Thyroid gland (tissue), 4 donors: Measurements from ENCODE around the gene CUEDC2. TPM values are rescaled to one million over a fixed set of nuclear protein-coding genes. Genes with fewer than 3 reads are reported as not detected.

Experiments used
- DNase-seq, 2 donors: peaks; one replicate each; pipeline ENCODE4 v3.0.0-alpha.2; 2019
- H3K27ac ChIP-seq, 3 donors: fragments of 200-600 bp; sonication (generic); 1 replicate in 2 of 3; 2 replicates in 1 of 3; pipeline ENCODE4 v1.5.1; 2016 to 2019; ENCODE audit warnings: mild to moderate bottlenecking in 1 of 3, moderate library complexity in 1 of 3
- H3K27me3 ChIP-seq: fragments of 200-600 bp; sonication (generic); one replicate; pipeline ENCODE4 v1.5.1; 2019
- H3K36me3 ChIP-seq, 2 donors: fragments of 200-600 bp; sonication (generic); one replicate each; pipeline ENCODE4 v1.5.1; 2016 to 2019
- H3K4me1 ChIP-seq, 2 donors: fragments of 200-600 bp; sonication (generic); one replicate each; pipeline ENCODE4 v1.5.1; 2017 to 2019
- H3K4me3 ChIP-seq, 3 donors: fragments of 200-600 bp; sonication (generic); replicated peaks in 1 of 3; 1 replicate in 2 of 3; 2 replicates in 1 of 3; pipeline ENCODE4 v1.5.1; 2016; ENCODE audit warnings: mild to moderate bottlenecking in 1 of 3
- H3K9me3 ChIP-seq: fragments of 200-600 bp; sonication (generic); one replicate; pipeline ENCODE4 v1.5.1; 2017
- CTCF ChIP-seq, 6 experiments: fragments of 200-600 bp in 3 of 6; fragments of 450-650 bp in 3 of 6; sonication (generic) in 3 of 6; IDR thresholded peaks; one replicate each; pipeline ENCODE4 v1.5.1; 2016 to 2019; ENCODE audit warnings: antibody characterized with exemption in 6 of 6, mild to moderate bottlenecking in 2 of 6, inconsistent platforms in 1 of 6, moderate library complexity in 1 of 6
- POLR2A ChIP-seq, 2 donors: fragments of 450-650 bp; IDR thresholded peaks; one replicate each; pipeline ENCODE4 v1.6.1; 2017; ENCODE audit warnings: antibody characterized with exemption in 2 of 2, mild to moderate bottlenecking in 2 of 2, moderate library complexity in 1 of 2
- whole genome bisulfite sequencing, 2 donors: methylation state at CpG; one replicate each; pipeline ENCODE4 v1.1.5; 2017; 5-methylcytosine and 5-hydroxymethylcytosine counted together
- intact Hi-C: fragments of 100-400 bp; cut with DNase I; formaldehyde crosslinking; loops from one replicate; pipeline ENCODE4 v1.15.1; 2023
- total RNA-seq, 4 donors: library from RNA; depleted of rRNA; stranded (reverse); fragments of >200 nt; gene quantifications; one replicate each; pipeline ENCODE4 v1.2.3, GENCODE V29; 2016

CUEDC2 gene
- total RNA-seq, 4 donors from 2014 or later: 56.2 to 73.9 (median 62.0) TPM

GRCh38 chr10:102418622-102419268 lies 13.6 kb downstream of the CUEDC2 start, which contains the start of gene PSD:
Gene PSD (minus strand): TSS chr10:102418785. CDS start chr10:102417038, 1,747 bp downstream.
- 0 to 1% methylated on average over 7 to 18 of the region's 45 CpGs for WGBS, 2 donors
- TF ChIP-seq POLR2A (IDR thresholded peaks at IDR 0.05): no peak
- no peak for TF ChIP-seq CTCF (IDR thresholded peaks at IDR 0.05)
- intact Hi-C loops: no loop called here
- Histone ChIP-seq H3K4me3 (peak within 1 kb of the TSS in 1 of 3 donors; percentile 88), H3K27me3 (no peaks in the 10 kb centered on the region), H3K36me3 (peaks cover 0 to 6% of the 10 kb centered on the region in 2 donors), H3K27ac (no peak within 1 kb of the TSS), H3K4me1 (peaks cover 29 to 35% of the 10 kb centered on the region in 2 donors), H3K9me3 (no peaks in the 10 kb centered on the region)
- DNase-seq: no peak

- no peaks in the 10 kb centered on the region for H3K9me3 ChIP-seq
- H3K27ac ChIP-seq: no peak overlapping the region
- no peaks in the 10 kb centered on the region for H3K27me3 ChIP-seq
- whole genome bisulfite sequencing, 2 donors: 83 to 87% methylated on average over 9 to 20 of the region's 20 CpGs
- H3K4me1 ChIP-seq: peaks cover 14 to 17% of the 10 kb centered on the region in 2 donors
- H3K4me3 ChIP-seq: no peak overlapping the region
- TF ChIP-seq CTCF (IDR thresholded peaks at IDR 0.05): no peak
- TF ChIP-seq POLR2A (IDR thresholded peaks at IDR 0.05): no peak
- DNase-seq: no peak
- H3K36me3 ChIP-seq: no peaks in the 10 kb centered on the region
- intact Hi-C loops: no loop called here
Observed at GRCh38 chr10:102416695-102417094, 15.7 kb downstream of the CUEDC2 start.

GRCh38 chr10:102416283-102416682 lies 16.1 kb downstream of the CUEDC2 start:
- no peak overlapping the region for H3K27ac ChIP-seq
- H3K27me3 ChIP-seq: no peaks in the 10 kb centered on the region
- WGBS, 2 donors: 61 to 88% methylated on average over 5 of the region's 9 CpGs
- no peak for TF ChIP-seq POLR2A (IDR thresholded peaks at IDR 0.05)
- no peak for TF ChIP-seq CTCF (IDR thresholded peaks at IDR 0.05)
- no peaks in the 10 kb centered on the region for H3K9me3 ChIP-seq
- no peaks in the 10 kb centered on the region for H3K36me3 ChIP-seq
- no peak overlapping the region for H3K4me3 ChIP-seq
- no peak for DNase-seq
- H3K4me1 ChIP-seq: peaks cover 14 to 17% of the 10 kb centered on the region in 2 donors
- intact Hi-C loops: no loop called here

- H3K27ac ChIP-seq: no peak overlapping the region
- H3K4me1 ChIP-seq: peaks cover 13 to 20% of the 10 kb centered on the region in 2 donors
- peaks cover 11% of the 10 kb centered on the region for H3K27me3 ChIP-seq
- 33 to 40% methylated on average over 14 to 19 of the region's 20 CpGs for WGBS, 2 donors
- no peaks in the 10 kb centered on the region for H3K9me3 ChIP-seq
- DNase-seq: no peak
- H3K4me3 ChIP-seq: no peak overlapping the region
- H3K36me3 ChIP-seq: no peaks in the 10 kb centered on the region
- intact Hi-C loops: no loop called here
- TF ChIP-seq CTCF (IDR thresholded peaks at IDR 0.05): no peak
- TF ChIP-seq POLR2A (IDR thresholded peaks at IDR 0.05): no peak
Observed at GRCh38 chr10:102414749-102415148, 17.6 kb downstream of the CUEDC2 start.

GRCh38 chr10:102413806-102414561 lies 18.4 kb downstream of the CUEDC2 start:
- Histone ChIP-seq H3K9me3 (no peaks in the 10 kb centered on the region), H3K27ac (no peak overlapping the region), H3K4me3 (no peak overlapping the region), H3K4me1 (peaks cover 5 to 16% of the 10 kb centered on the region in 2 donors), H3K27me3 (peaks cover 16% of the 10 kb centered on the region), H3K36me3 (no peaks in the 10 kb centered on the region)
- no peak for DNase-seq
- intact Hi-C loops: no loop called here
- TF ChIP-seq POLR2A (IDR thresholded peaks at IDR 0.05) (no peak), CTCF (IDR thresholded peaks at IDR 0.05) (no peak)
- 81% methylated on average over 13 to 16 of the region's 16 CpGs for WGBS, 2 donors
